ENCODE results near the gene FCN2. TPM values are rescaled to one million over a fixed set of nuclear protein-coding genes. Genes with fewer than 3 reads are reported as not detected.

FCN2 gene
- total RNA-seq, 4 donors from 2014 or later, result 0.84 to 2.6 TPM; not detected in 2

- ATAC-seq (ENCODE audit: low FRiP score), result no peak
- TF ChIP-seq, protein P1, sequence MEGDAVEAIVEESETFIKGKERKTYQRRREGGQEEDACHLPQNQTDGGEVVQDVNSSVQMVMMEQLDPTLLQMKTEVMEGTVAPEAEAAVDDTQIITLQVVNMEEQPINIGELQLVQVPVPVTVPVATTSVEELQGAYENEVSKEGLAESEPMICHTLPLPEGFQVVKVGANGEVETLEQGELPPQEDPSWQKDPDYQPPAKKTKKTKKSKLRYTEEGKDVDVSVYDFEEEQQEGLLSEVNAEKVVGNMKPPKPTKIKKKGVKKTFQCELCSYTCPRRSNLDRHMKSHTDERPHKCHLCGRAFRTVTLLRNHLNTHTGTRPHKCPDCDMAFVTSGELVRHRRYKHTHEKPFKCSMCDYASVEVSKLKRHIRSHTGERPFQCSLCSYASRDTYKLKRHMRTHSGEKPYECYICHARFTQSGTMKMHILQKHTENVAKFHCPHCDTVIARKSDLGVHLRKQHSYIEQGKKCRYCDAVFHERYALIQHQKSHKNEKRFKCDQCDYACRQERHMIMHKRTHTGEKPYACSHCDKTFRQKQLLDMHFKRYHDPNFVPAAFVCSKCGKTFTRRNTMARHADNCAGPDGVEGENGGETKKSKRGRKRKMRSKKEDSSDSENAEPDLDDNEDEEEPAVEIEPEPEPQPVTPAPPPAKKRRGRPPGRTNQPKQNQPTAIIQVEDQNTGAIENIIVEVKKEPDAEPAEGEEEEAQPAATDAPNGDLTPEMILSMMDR (IDR thresholded peaks at IDR 0.05), result no peak
- no peak for DNase-seq (ENCODE audit: low spot score)
These were observed 3.1 kb upstream of the FCN2 start for GRCh38 chr9:134877541-134877940.

GRCh38 chr9:134879664-134880483, 736 bp upstream of the FCN2 start:
- DNase-seq (ENCODE audit: low spot score) (no peak), ATAC-seq (ENCODE audit: low FRiP score) (no peak)
- TF ChIP-seq, protein P1 (IDR thresholded peaks at IDR 0.05), result no peak

- TF ChIP-seq, protein P1 (IDR thresholded peaks at IDR 0.05), result no peak
- DNase-seq (ENCODE audit: low spot score) (no peak), ATAC-seq (ENCODE audit: low FRiP score) (no peak)
These were observed 682 bp downstream of the FCN2 start for GRCh38 chr9:134881313-134881670.

- ATAC-seq (ENCODE audit: low FRiP score) (no peak), DNase-seq (ENCODE audit: low spot score) (no peak)
- TF ChIP-seq, protein P1 (IDR thresholded peaks at IDR 0.05), result no peak
These were observed 1.7 kb downstream of the FCN2 start for GRCh38 chr9:134882204-134882785.

DNA sequence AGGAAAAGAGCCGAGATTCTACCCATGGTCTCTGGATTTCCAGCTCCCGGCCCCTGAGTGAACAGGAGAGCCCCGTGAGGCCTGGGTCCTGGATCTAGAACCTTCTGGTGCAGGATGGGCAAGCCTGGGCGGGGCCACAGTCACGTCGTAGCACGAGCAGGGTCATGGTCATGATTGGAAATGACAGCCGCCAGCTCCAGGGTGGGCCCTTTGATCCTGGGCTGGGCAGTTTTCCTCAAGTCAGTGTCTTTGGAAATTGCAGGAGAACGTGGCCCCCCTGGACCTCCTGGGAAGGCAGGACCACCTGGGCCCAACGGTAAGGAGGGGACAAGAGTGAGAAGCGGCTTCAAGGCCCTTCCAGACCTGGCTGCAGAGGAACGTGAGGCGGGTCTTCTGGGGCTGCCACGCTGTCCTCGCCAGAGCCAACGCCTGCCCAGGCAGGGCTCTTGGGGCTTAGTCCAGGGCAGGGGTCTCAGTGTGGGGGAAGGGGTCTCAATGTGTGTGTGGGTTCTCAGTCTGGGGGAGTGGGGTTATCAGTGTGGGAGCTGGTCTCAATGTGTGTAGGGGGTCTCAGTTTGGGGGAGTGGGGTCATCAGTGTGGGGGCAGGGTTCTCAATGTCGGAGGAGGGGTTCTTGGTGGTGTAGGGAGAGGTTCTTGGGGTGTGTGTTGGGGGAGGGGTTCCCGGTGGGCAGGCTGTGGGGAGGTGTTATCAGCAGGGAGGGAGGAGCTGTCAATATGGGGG, 2.6 kb downstream of the FCN2 start:
- ATAC-seq (ENCODE audit: low FRiP score) (no peak), DNase-seq (ENCODE audit: low spot score) (no peak)

DNA sequence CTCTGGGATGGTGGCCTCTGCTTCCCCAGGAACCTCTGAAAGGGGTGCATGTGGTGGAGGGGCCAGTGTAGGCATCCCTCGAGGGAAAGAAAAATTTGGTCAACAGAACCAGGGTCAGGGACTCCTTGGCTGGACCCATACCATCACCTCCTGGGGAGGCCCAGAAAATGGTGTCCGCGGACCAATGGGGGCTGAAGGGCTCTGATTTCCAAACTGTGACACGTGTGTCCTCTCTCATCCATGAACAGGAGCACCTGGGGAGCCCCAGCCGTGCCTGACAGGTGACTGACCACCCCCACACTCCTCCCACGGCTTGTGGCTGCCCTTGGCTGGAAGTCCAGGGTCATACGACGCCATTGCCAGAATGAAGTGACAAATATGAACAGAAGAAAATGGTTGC, 3.9 kb downstream of the FCN2 start:
- TF ChIP-seq, protein P1 (IDR thresholded peaks at IDR 0.05), result no peak
- no peak for ATAC-seq (ENCODE audit: low FRiP score)
- DNase-seq (ENCODE audit: low spot score), result no peak

More for the DNA sequence above, 2.6 kb downstream of the FCN2 start:
- TF ChIP-seq, protein P1 (IDR thresholded peaks at IDR 0.05), result no peak

All from omental fat pad (tissue), 4 donors.